ENCODE measurements around the gene ZNF823. TPM values are rescaled to one million over a fixed set of nuclear protein-coding genes. Genes with fewer than 3 reads are reported as not detected.

The ZNF823 gene
- total and polyA plus RNA-seq, 9 of the 15 experiments (the other 6 are each of a cell fraction or from before 2014, with no cell fraction given), result 4.0 to 13.4 (median 6.1) TPM

DNA sequence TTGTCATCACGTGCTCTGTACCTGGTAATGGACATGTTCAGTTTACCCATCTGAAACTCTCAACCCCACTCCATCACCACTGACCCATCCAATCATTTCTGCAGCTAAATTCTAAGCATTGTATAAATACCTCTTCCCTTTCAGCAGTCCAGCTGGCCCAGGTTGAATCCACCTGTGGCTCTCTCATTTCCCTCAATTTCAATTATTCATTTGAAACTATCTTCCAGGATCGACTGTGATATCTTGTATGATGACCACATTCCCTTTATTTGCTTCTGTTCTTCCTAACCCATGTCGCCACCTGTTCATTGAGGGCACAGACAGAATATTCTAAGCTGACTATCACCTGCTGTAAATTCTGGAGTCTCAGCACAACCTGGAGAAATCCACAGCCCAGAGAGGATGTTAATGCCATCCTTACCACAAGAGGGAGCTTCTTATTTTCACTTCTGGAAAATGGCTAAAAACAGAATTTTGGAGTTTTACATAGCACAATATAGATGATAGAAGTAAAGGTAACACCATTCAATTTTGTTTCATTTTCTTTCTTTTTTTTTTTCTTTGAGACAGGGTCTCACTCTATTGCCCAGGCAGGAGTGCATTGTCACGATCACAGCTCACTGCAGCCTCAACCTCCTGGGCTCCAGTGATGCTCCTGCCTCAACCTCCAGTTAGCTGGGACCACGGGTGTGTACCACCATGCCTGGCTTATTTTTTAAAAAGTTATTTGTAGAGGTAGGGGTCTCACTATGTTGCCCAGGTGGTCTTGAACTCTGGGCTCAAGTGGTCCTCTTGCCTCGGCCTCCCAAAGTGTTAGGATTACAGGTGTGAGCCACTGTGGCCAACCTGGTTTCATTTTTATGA lies 38.6 kb downstream of the ZNF823 start:
- no peak overlapping the region for H3K27ac ChIP-seq (ENCODE audit: extremely low read depth, low read depth, low read length)
- peak; percentile 93 for FAIRE-seq
- H2AFZ ChIP-seq (ENCODE audit: low read depth, low read length), result no peak overlapping the region
- WGBS (ENCODE audit: insufficient coverage, low coverage, missing lambda C conversion rate), result 36% methylated on average over 6 of the region's 6 CpGs
- CTCF ChIA-PET (ENCODE audit: low intra/inter-chr PET ratio), result interaction anchor here (0.5 to 0.7 kb wide), 3 partner anchors 27 to 159 kb away, joined by 3 read pairs; no protein-coding TSS in a partner anchor
- peak; percentile 29 to 59 (median 35) for DNase-seq (ENCODE audit: extremely low read depth in 1 of 4, low spot score in 3 of 4)
- H3K4me1 ChIP-seq (replicated peaks in 1 of 2; ENCODE audit: control insufficient read depth in 2 of 2, insufficient read depth in 2 of 2, low read length in 2 of 2), result peaks cover 0 to 1% of the 10 kb centered on the region in 2 experiments; a peak in 3 of 5 replicates
- H3K4me3 ChIP-seq, result no peak overlapping the region
- intact Hi-C loops (cut with micrococcal nuclease) (loop anchor here (5.0 to 10.0 kb wide), 3 partner anchors 67 to 155 kb away; partner anchors contain the start of gene ZNF441), in situ Hi-C loops (cut with MboI) (no loop called here)
- H3K36me3 ChIP-seq (ENCODE audit: control insufficient read depth, insufficient read depth, low read length), result no peaks in the 10 kb centered on the region
- H3K9me1 ChIP-seq (ENCODE audit: control insufficient read depth, insufficient read depth, low read length), result no peaks in the 10 kb centered on the region
- no peaks in the 10 kb centered on the region for H3K9me3 ChIP-seq (replicated peaks; ENCODE audit: control insufficient read depth, insufficient read depth, low read depth, low read length)
- H3K9ac ChIP-seq (ENCODE audit: insufficient read depth in 1 of 2, low read depth in 2 of 2, low read length in 2 of 2), result no peak overlapping the region
- no peak overlapping the region for H3K4me2 ChIP-seq (ENCODE audit: insufficient read depth, low read length)
- POLR2A ChIA-PET, result interaction anchor here (0.6 to 1.5 kb wide), 4 partner anchors 9 to 101 kb away, joined by 3 to 12 read pairs (median 4); no protein-coding TSS in a partner anchor
- no peaks in the 10 kb centered on the region for H3K79me2 ChIP-seq (ENCODE audit: control insufficient read depth, insufficient read depth, low read length)
- BruUV-seq (replicated peaks), result no TSS peak
- H3K27me3 ChIP-seq (ENCODE audit: control insufficient read depth in 2 of 2, insufficient read depth in 2 of 2, low read length in 2 of 2), result peaks cover 0 to 8% of the 10 kb centered on the region in 2 experiments; a peak in 2 of 5 replicates
- peak; percentile 83 for ATAC-seq
- no peaks in the 10 kb centered on the region for H4K20me1 ChIP-seq (replicated peaks; ENCODE audit: control insufficient read depth, insufficient read depth, low read length)
- TF ChIP-seq REST (IDR thresholded peaks at IDR 0.05; ENCODE audit: borderline replicate concordance) (peak; percentile 54; the same call in 1 of the 2 replicates), REST (CRISPR knock-in tag; IDR thresholded peaks at IDR 0.05; ENCODE audit: low read depth) (no peak), GABPB1 (CRISPR knock-in tag; IDR thresholded peaks at IDR 0.05) (no peak), ZNF311 (CRISPR knock-in tag; IDR thresholded peaks at IDR 0.05) (no peak), EP300 (IDR thresholded peaks at IDR 0.05; ENCODE audit: low read length) (no peak)
- TF ChIP-seq, protein P1, sequence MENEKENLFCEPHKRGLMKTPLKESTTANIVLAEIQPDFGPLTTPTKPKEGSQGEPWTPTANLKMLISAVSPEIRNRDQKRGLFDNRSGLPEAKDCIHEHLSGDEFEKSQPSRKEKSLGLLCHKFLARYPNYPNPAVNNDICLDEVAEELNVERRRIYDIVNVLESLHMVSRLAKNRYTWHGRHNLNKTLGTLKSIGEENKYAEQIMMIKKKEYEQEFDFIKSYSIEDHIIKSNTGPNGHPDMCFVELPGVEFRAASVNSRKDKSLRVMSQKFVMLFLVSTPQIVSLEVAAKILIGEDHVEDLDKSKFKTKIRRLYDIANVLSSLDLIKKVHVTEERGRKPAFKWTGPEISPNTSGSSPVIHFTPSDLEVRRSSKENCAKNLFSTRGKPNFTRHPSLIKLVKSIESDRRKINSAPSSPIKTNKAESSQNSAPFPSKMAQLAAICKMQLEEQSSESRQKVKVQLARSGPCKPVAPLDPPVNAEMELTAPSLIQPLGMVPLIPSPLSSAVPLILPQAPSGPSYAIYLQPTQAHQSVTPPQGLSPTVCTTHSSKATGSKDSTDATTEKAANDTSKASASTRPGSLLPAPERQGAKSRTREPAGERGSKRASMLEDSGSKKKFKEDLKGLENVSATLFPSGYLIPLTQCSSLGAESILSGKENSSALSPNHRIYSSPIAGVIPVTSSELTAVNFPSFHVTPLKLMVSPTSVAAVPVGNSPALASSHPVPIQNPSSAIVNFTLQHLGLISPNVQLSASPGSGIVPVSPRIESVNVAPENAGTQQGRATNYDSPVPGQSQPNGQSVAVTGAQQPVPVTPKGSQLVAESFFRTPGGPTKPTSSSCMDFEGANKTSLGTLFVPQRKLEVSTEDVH (IDR thresholded peaks at IDR 0.05; ENCODE audit: low read depth, partially characterized antibody), result no peak
- TF ChIP-seq, protein P2, sequence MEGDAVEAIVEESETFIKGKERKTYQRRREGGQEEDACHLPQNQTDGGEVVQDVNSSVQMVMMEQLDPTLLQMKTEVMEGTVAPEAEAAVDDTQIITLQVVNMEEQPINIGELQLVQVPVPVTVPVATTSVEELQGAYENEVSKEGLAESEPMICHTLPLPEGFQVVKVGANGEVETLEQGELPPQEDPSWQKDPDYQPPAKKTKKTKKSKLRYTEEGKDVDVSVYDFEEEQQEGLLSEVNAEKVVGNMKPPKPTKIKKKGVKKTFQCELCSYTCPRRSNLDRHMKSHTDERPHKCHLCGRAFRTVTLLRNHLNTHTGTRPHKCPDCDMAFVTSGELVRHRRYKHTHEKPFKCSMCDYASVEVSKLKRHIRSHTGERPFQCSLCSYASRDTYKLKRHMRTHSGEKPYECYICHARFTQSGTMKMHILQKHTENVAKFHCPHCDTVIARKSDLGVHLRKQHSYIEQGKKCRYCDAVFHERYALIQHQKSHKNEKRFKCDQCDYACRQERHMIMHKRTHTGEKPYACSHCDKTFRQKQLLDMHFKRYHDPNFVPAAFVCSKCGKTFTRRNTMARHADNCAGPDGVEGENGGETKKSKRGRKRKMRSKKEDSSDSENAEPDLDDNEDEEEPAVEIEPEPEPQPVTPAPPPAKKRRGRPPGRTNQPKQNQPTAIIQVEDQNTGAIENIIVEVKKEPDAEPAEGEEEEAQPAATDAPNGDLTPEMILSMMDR (IDR thresholded peaks at IDR 0.05 in 2 of 3, conservative IDR thresholded peaks at IDR 0.05 in 1 of 3; ENCODE audit: insufficient read depth in 2 of 3, low read depth in 1 of 3, low read length in 3 of 3), result peak; percentile 57 to 77 (median 74)

All from K562 (cell line).